HL-60 (cell line): Measurements from ENCODE around the gene CAPG.
"Not testable (repeated sequence)": the region's sequence is repeated elsewhere in the genome, so short reads cannot be mapped to it uniquely, and the experiment has no call there.

ENCODE experiments used
- DNase-seq, 2 experiments: peaks; one replicate each; pipeline ENCODE4 v3.0.0-alpha.2; 2010 to 2020; ENCODE audit warnings: low read depth in 1 of 2, low spot score in 1 of 2
- H3K27ac ChIP-seq: fragments of 250-450 bp; sonication (Bioruptor Pico); replicated peaks from 2 replicates; pipeline ENCODE4 v1.5.1; 2020; ENCODE audit warnings: mild to moderate bottlenecking, moderate library complexity
- H3K27me3 ChIP-seq: fragments of 250-450 bp; sonication (Bioruptor Pico); 2 replicates; pipeline ENCODE4 v1.5.1; 2021; ENCODE audit warnings: mild to moderate bottlenecking, moderate library complexity; ENCODE audit not compliant: insufficient read depth, poor library complexity, severe bottlenecking
- H3K4me3 ChIP-seq: replicated peaks from 2 replicates; pipeline ENCODE4 v1.5.1; 2011; ENCODE audit warnings: mild to moderate bottlenecking, control low read depth, low read length; ENCODE audit not compliant: insufficient read depth
- GABPA ChIP-seq: IDR thresholded peaks from 2 replicates; pipeline ENCODE4 v1.6.1; 2012; ENCODE audit warnings: low read depth
- POLR2AphosphoS5 ChIP-seq: IDR thresholded peaks from 2 replicates; pipeline ENCODE4 v1.6.1; 2012; ENCODE audit warnings: low read depth
- SPI1 ChIP-seq: IDR thresholded peaks from 2 replicates; pipeline ENCODE4 v1.6.1; 2012; ENCODE audit warnings: low read depth, mild to moderate bottlenecking, borderline replicate concordance
- TF ChIP-seq, protein P1 (sequence below): IDR thresholded peaks from one replicate; pipeline ENCODE4 v1.5.1; 2011; ENCODE audit warnings: low read length, control low read depth, inconsistent platforms; ENCODE audit not compliant: insufficient read depth
- TF ChIP-seq, protein P2 (sequence below): IDR thresholded peaks from 2 replicates; pipeline ENCODE4 v1.6.1; 2012; ENCODE audit warnings: low read depth; ENCODE audit not compliant: insufficient replicate concordance

CAPG gene

DNA sequence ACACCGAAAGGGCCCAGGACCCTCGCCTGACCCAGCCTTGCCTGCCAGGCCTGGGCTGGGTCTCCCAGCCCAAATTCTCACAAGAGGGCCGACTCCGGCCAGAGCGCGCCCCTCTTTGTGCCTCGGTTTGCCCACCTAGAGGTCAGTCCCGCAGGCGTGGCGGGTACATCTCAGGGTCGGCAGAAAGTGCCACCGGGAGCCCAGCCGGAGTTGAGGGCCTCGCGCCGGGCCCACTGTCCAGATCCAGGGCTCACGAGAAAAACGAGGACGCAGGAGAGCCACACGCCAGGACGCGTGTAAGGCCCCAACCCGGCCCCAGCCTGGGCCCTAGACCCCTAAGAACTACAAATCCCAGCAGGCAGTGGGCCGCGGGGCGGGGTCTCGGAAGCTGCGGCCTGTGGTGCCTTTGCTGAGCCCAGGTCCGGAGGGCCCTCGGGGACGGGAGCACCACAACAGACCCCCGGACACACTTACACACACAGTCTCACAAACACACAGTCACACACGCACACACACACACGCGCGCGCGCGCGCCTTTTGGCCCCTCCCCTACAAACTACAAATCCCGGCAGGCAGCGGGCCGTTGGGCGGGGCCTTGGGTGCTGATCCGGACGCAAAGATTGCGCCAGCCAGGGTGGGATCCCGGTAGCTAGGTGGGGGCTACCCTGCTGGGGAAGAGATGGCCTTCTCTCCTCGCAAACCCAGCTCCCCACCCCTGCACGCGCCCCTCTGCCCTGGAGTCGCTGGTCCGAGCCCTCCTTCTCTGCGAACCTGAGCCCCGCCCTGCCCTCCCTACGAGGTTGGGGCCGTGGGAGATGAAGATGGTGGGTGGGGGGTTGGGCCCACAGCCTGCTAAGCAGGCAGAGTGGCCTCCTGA lies 8.2 kb upstream of the CAPG start, which contains the start of gene SH2D6:
Gene SH2D6 (plus strand): TSS at position 583 of the 877 bp plus-strand sequence. CDS start 10,752 bp downstream, outside the sequence.
- Histone ChIP-seq H3K4me3 (peak within 1 kb of the TSS; percentile 64), H3K27ac (peak within 1 kb of the TSS; percentile 94), H3K27me3 (no peaks in the 10 kb centered on the region)
- TF ChIP-seq GABPA (0 out of 2 replicates have a peak, but pooled peaks have one; percentile 35), SPI1 (no peak), POLR2AphosphoS5 (peak; percentile 71)
- TF ChIP-seq, protein P1, sequence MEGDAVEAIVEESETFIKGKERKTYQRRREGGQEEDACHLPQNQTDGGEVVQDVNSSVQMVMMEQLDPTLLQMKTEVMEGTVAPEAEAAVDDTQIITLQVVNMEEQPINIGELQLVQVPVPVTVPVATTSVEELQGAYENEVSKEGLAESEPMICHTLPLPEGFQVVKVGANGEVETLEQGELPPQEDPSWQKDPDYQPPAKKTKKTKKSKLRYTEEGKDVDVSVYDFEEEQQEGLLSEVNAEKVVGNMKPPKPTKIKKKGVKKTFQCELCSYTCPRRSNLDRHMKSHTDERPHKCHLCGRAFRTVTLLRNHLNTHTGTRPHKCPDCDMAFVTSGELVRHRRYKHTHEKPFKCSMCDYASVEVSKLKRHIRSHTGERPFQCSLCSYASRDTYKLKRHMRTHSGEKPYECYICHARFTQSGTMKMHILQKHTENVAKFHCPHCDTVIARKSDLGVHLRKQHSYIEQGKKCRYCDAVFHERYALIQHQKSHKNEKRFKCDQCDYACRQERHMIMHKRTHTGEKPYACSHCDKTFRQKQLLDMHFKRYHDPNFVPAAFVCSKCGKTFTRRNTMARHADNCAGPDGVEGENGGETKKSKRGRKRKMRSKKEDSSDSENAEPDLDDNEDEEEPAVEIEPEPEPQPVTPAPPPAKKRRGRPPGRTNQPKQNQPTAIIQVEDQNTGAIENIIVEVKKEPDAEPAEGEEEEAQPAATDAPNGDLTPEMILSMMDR = no peak
- DNase-seq = peak; percentile 76 to 83

DNA sequence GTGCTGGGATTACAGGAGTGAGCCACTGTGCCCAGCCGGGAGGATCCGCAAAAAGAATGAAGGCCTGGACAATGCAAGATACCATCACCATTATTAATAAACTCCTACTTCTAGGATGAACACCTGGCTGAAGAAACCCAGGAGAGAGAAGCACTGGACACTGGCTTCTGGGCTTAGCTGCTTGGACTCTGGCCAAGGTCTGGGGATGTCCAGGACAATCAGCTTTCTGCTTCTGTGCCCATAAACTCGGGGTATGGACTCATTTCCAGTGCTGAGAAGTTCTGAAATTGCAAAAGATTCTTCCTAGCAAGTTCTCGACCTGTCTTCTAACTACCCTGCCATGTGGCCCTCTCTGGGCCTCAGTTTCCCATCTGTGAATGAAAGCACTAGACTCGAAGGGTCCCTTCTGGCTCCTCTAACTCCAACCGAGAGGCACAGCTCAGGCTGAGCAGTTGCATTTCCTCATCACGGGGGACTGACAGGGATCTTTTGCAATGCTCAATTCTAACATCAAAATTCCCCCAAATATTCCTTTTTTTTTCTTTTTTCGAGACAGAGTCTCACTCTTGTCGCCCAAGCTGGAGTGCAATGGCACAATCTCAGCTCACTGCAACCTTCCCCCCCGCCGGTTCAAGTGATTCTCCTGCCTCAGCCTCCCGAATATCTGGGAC lies 5.9 kb upstream of the CAPG start:
- DNase-seq = no peak
- no peak overlapping the region for H3K4me3 ChIP-seq
- TF ChIP-seq, protein P1 = no peak
- TF ChIP-seq GABPA (no peak), POLR2AphosphoS5 (no peak), SPI1 (peak; percentile 1; the same call in 1 of the 2 replicates)
- TF ChIP-seq, protein P2, sequence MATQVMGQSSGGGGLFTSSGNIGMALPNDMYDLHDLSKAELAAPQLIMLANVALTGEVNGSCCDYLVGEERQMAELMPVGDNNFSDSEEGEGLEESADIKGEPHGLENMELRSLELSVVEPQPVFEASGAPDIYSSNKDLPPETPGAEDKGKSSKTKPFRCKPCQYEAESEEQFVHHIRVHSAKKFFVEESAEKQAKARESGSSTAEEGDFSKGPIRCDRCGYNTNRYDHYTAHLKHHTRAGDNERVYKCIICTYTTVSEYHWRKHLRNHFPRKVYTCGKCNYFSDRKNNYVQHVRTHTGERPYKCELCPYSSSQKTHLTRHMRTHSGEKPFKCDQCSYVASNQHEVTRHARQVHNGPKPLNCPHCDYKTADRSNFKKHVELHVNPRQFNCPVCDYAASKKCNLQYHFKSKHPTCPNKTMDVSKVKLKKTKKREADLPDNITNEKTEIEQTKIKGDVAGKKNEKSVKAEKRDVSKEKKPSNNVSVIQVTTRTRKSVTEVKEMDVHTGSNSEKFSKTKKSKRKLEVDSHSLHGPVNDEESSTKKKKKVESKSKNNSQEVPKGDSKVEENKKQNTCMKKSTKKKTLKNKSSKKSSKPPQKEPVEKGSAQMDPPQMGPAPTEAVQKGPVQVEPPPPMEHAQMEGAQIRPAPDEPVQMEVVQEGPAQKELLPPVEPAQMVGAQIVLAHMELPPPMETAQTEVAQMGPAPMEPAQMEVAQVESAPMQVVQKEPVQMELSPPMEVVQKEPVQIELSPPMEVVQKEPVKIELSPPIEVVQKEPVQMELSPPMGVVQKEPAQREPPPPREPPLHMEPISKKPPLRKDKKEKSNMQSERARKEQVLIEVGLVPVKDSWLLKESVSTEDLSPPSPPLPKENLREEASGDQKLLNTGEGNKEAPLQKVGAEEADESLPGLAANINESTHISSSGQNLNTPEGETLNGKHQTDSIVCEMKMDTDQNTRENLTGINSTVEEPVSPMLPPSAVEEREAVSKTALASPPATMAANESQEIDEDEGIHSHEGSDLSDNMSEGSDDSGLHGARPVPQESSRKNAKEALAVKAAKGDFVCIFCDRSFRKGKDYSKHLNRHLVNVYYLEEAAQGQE = no peak
- no peaks in the 10 kb centered on the region for H3K27me3 ChIP-seq
- H3K27ac ChIP-seq = no peak overlapping the region

DNA sequence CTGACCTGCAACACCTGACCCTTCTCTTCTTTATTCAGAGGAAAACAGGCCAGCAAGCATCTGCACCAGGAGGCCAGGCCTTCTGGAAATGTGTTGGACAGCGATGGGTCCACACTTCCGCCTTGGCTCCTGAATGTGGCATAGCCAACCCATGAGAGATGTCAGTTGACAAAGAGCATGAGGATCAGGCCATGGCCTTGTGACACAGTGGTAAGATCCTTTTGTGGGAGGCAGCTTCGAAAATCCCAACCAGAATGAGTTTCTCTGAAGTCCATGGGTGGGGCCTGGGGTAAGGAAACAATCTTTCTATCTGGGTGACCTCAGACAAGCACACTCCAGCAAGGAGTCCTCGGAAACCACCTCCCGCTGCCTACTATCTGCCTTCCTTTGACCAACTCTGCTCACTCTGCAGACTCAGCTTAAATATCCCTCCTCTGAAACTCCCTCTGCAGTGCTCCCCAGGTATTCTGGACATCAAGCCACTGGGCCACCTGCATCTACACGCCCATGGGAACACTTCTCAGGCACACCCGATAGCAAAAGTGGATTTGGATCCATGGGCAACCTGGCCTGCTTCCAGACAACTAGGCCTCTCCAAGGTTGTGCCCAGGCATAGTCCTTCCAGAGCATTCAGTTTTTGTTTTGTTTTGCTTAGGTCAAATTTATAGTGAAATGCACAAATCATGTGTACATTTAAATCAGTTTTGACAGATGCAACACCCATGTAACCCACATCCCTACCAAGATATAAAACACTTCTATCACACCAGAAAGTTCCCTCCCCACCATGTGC lies 4.8 kb upstream of the CAPG start:
- Histone ChIP-seq H3K27me3 (no peaks in the 10 kb centered on the region), H3K27ac (no peak overlapping the region), H3K4me3 (no peak overlapping the region)
- TF ChIP-seq, protein P2 = no peak
- no peak for DNase-seq

DNA sequence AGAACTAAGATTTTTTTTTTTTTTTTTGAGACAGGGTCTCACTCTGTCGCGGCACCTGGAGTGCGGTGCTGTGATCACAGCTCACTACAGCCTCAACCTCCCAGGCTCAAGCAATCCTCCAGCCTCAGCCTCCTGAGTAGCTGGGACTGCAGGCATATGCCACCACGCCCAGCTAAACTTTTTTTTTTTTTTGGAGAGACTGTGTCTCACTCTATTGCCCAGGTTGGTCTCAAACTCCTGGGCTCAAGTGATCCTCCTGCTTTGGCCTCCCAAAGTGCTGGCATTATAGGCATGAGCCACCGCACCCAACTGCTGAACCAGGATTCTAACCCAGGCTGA lies 4.2 kb upstream of the CAPG start:
- H3K27me3 ChIP-seq, DNase-seq, H3K27ac ChIP-seq, H3K4me3 ChIP-seq: not testable (repeated sequence)
